ENCODE measurements around the gene BEND5. TPM values are rescaled to one million over a fixed set of nuclear protein-coding genes. Genes with fewer than 3 reads are reported as not detected.

BEND5 gene
- total RNA-seq, 4 donors from 2014 or later = 4.1 to 13.9 (median 8.1) TPM

DNA sequence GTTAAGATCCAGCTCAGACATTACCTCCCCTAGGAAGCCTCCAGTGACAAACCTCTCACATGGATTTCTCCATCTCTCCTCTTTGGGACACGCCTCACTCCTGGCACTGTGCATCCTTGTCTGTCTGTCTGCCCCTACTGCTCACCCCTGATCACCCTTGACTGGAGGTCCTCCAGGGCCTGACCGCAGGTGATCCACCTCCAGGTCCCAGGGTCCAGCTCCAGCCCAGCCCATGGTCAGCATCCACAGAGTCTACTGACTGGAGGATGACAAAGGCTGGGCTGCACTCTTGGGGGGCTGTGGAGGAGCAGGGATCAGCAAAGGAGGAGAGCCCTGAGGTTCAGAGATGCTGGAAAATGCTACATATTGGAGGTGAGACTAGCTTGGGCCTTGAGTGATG, 65.8 kb downstream of the BEND5 start:
- Histone ChIP-seq H3K36me3 (no peaks in the 10 kb centered on the region), H3K4me1 (no peaks in the 10 kb centered on the region), H3K27me3 (no peaks in the 10 kb centered on the region), H3K4me3 (no peak overlapping the region), H3K27ac (no peak overlapping the region), H3K9me3 (no peaks in the 10 kb centered on the region)
- no peak for TF ChIP-seq POLR2A (IDR thresholded peaks at IDR 0.05)
- TF ChIP-seq, protein P1, sequence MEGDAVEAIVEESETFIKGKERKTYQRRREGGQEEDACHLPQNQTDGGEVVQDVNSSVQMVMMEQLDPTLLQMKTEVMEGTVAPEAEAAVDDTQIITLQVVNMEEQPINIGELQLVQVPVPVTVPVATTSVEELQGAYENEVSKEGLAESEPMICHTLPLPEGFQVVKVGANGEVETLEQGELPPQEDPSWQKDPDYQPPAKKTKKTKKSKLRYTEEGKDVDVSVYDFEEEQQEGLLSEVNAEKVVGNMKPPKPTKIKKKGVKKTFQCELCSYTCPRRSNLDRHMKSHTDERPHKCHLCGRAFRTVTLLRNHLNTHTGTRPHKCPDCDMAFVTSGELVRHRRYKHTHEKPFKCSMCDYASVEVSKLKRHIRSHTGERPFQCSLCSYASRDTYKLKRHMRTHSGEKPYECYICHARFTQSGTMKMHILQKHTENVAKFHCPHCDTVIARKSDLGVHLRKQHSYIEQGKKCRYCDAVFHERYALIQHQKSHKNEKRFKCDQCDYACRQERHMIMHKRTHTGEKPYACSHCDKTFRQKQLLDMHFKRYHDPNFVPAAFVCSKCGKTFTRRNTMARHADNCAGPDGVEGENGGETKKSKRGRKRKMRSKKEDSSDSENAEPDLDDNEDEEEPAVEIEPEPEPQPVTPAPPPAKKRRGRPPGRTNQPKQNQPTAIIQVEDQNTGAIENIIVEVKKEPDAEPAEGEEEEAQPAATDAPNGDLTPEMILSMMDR (IDR thresholded peaks at IDR 0.05) = no peak
- intact Hi-C loops (cut with DNase I; ENCODE audit: low total_unique reads) = no loop called here
- DNase-seq = no peak

DNA sequence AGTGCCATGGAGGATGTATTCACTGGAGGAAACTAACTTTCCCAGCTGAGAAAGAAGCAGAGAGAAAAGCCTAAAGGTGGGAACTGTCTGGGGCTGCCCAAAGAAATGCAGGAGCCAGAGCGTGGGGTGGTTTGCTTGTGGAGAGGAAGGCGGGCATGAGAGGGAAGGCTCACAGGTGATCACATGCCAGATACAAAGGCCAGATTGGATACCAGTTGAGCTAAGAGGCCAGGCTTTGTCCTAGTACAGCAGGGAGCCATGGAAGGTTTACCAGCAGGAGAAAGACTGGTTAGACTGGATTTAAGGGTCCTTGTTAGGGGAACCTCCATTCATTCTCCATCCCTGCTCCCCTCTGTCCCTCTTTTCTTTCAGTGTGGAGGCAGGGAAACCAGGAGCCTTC, 66.4 kb downstream of the BEND5 start:
- Histone ChIP-seq H3K9me3 (no peaks in the 10 kb centered on the region), H3K4me3 (no peak overlapping the region), H3K4me1 (no peaks in the 10 kb centered on the region), H3K27ac (no peak overlapping the region), H3K27me3 (no peaks in the 10 kb centered on the region), H3K36me3 (no peaks in the 10 kb centered on the region)
- TF ChIP-seq POLR2A (IDR thresholded peaks at IDR 0.05) = no peak
- TF ChIP-seq, protein P1 (IDR thresholded peaks at IDR 0.05) = no peak
- no peak for DNase-seq
- intact Hi-C loops (cut with DNase I; ENCODE audit: low total_unique reads) = no loop called here

DNA sequence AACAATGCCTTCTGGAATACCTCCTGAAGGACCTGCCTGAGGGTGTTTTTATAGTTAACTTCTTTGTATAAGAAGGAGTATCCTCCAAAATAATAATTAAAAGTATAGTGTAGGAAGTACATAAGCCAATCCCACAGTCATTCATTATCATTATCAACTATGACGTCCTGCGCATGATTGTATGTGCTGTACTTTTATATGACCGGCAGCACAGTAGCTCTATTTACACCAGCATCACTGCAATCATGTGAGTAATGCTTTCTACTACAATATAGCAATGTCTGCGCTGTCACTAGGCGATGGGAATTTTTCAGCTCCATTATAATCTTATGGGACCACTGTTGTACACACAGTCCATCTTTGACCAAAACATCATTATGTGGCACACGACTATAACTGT, 72.0 kb downstream of the BEND5 start:
- Histone ChIP-seq H3K27me3 (no peaks in the 10 kb centered on the region), H3K9me3 (no peaks in the 10 kb centered on the region), H3K4me1 (no peaks in the 10 kb centered on the region), H3K4me3 (no peak overlapping the region), H3K27ac (no peak overlapping the region), H3K36me3 (no peaks in the 10 kb centered on the region)
- no peak for TF ChIP-seq POLR2A (IDR thresholded peaks at IDR 0.05)
- TF ChIP-seq, protein P1 (IDR thresholded peaks at IDR 0.05) = no peak
- intact Hi-C loops (cut with DNase I; ENCODE audit: low total_unique reads) = no loop called here
- no peak for DNase-seq

DNA sequence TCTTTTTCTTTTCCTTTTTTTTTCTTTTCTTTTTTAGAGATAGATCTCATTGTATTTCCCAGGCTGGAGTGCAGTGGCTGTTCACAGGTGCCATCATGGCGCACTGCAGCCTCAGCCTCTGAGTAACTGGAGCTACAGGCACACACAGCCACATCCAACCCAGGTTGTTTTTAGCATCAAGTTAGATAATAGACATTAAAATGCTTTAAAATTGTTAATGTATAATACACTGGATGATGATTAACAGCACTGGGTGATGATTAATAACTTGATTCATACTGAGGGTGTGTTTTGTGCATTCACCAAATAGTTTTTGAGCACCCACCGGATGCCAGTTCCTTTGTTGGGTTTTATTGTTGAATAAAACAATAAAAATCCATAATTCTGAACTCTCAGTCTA, 75.2 kb downstream of the BEND5 start:
- Histone ChIP-seq H3K36me3 (no peaks in the 10 kb centered on the region), H3K27me3 (no peaks in the 10 kb centered on the region), H3K4me1 (no peaks in the 10 kb centered on the region), H3K9me3 (no peaks in the 10 kb centered on the region), H3K27ac (no peak overlapping the region), H3K4me3 (no peak overlapping the region)
- TF ChIP-seq POLR2A (IDR thresholded peaks at IDR 0.05) = no peak
- TF ChIP-seq, protein P1 (IDR thresholded peaks at IDR 0.05) = no peak
- DNase-seq = no peak
- intact Hi-C loops (cut with DNase I; ENCODE audit: low total_unique reads) = no loop called here

DNA sequence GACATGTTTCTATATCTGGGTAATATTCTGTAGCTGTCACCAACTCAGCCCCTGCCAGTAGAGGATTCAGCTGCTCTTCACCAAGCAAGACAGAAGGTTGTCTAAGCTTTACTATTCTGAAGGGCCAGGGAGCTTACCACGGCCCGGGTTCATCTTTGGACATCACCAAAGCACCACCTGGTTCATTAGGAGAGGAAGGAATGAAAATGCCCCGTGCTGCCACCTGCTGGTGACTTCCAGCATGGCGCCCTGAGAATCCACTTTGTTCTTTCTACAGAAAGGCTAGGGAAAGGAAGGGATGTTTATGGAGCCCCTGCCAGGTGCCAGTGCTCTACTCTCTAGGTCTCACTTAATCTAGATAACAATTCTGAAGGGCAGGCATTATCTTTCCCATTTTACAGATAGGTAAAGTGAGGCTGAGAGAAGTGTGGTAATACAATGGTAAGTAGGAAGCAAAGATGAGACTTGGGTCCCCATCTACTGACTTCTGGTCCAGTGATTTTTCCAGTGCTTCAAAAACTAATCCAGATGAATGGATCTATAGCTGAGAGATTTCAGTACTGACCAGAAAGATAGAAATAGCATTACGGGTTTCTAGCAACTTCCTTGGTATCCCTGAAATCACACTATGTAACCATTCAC, 79.5 kb downstream of the BEND5 start:
- Histone ChIP-seq H3K36me3 (no peaks in the 10 kb centered on the region), H3K9me3 (no peaks in the 10 kb centered on the region), H3K4me1 (no peaks in the 10 kb centered on the region), H3K4me3 (no peak overlapping the region), H3K27ac (no peak overlapping the region), H3K27me3 (no peaks in the 10 kb centered on the region)
- DNase-seq = peak; percentile 21 to 38
- intact Hi-C loops (cut with DNase I; ENCODE audit: low total_unique reads) = no loop called here
- TF ChIP-seq, protein P1 (IDR thresholded peaks at IDR 0.05) = peak; percentile 50 to 69 (median 62)
- no peak for TF ChIP-seq POLR2A (IDR thresholded peaks at IDR 0.05)
